ENCODE measurements around the gene TAF1L. TPM values are rescaled to one million over a fixed set of nuclear protein-coding genes. Genes with fewer than 3 reads are reported as not detected.

Gene TAF1L
- total and polyA plus RNA-seq, 11 donors = 0.07 TPM; not detected in 10

DNA sequence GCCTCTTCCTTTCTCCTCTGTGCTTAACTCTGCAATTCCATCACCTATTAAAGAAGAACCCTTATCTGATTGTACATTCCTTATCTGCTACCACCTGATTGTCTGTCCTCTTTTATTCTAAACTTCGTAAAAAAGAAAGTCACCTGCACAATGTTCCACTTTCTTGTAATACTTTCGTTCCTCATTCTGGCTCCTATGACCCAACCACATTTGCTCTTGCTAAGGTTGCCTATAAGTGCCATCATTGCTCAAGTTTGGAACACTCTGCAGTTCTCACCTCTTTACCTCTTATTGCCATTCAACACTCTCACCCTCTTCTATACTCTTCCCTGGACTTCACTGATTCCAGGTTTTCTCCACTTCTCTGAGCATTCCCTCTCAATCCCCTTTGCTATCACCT is 10.1 kb downstream of the TAF1L start:
- no peaks in the 10 kb centered on the region for H3K36me3 ChIP-seq
- no peak overlapping the region for H3K4me3 ChIP-seq
- ATAC-seq (no peak), DNase-seq (no peak)
- H3K4me1 ChIP-seq = no peaks in the 10 kb centered on the region
- H3K27me3 ChIP-seq = peaks cover 0 to 7% (median 0%) of the 10 kb centered on the region in 9 donors
- intact Hi-C loops (cut with DNase I) = no loop called here
- H3K9me3 ChIP-seq = no peaks in the 10 kb centered on the region
- H3K27ac ChIP-seq = no peak overlapping the region
- WGBS, 4 donors = 70 to 84% (median 82%) methylated on average over 2 of the region's 2 CpGs
- TF ChIP-seq, protein P1, sequence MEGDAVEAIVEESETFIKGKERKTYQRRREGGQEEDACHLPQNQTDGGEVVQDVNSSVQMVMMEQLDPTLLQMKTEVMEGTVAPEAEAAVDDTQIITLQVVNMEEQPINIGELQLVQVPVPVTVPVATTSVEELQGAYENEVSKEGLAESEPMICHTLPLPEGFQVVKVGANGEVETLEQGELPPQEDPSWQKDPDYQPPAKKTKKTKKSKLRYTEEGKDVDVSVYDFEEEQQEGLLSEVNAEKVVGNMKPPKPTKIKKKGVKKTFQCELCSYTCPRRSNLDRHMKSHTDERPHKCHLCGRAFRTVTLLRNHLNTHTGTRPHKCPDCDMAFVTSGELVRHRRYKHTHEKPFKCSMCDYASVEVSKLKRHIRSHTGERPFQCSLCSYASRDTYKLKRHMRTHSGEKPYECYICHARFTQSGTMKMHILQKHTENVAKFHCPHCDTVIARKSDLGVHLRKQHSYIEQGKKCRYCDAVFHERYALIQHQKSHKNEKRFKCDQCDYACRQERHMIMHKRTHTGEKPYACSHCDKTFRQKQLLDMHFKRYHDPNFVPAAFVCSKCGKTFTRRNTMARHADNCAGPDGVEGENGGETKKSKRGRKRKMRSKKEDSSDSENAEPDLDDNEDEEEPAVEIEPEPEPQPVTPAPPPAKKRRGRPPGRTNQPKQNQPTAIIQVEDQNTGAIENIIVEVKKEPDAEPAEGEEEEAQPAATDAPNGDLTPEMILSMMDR (IDR thresholded peaks at IDR 0.05) = no peak
- no peak for TF ChIP-seq POLR2A (IDR thresholded peaks at IDR 0.05)

DNA sequence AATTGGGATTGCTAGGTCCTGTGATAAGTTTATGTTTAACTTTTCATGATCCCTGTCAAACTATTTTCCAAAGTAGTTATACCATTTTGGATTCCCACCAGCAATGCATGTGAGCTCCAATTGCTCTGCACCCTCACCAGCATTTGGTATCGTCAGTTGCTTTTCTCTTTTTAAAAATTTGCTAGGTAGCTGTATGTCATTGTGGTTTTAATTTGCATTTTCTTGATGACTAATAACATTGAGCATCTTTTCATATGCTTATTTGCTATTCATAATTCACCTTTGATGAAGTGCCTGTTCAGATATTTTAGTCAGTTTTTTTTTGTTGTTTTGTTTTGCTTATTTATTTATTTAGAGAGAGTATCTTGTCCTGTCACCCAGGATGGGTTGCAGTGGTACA is 12.5 kb downstream of the TAF1L start:
- DNase-seq (no peak), ATAC-seq (no peak)
- no peak overlapping the region for H3K4me3 ChIP-seq
- 64 to 78% (median 66%) methylated on average over 1 of the region's 1 CpG for WGBS, 4 donors
- H3K9me3 ChIP-seq = no peaks in the 10 kb centered on the region
- intact Hi-C loops (cut with DNase I) = no loop called here
- H3K4me1 ChIP-seq = no peaks in the 10 kb centered on the region
- peaks cover 0 to 14% (median 5%) of the 10 kb centered on the region in 9 donors for H3K27me3 ChIP-seq
- TF ChIP-seq, protein P1 (IDR thresholded peaks at IDR 0.05) = no peak
- TF ChIP-seq POLR2A (IDR thresholded peaks at IDR 0.05) = no peak
- no peak overlapping the region for H3K27ac ChIP-seq
- no peaks in the 10 kb centered on the region for H3K36me3 ChIP-seq

DNA sequence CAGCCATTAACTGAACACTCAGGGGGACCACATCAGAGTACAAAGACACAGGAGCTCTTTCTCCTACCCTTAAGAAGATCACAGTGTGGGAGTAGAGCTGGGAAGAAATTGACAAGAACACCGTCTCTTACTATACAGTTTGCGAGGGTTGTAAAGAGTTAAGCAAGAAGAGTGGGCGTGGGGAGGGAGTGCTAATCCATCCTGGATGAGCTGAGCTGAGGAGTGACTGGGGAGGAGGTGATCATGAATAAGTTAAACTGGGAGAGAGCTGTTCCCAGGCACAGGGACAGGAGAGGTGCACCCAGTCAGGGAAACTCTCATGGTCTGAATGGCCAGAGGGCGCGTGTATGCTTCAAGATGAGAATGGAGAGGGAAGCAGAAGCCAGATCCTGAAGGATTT is 17.2 kb downstream of the TAF1L start:
- DNase-seq = no peak
- TF ChIP-seq, protein P1 (IDR thresholded peaks at IDR 0.05) = no peak
- TF ChIP-seq POLR2A (IDR thresholded peaks at IDR 0.05) = no peak
- H3K27ac ChIP-seq = no peak overlapping the region
- ATAC-seq = no peak
- intact Hi-C loops (cut with DNase I) = no loop called here
- H3K27me3 ChIP-seq = peaks cover 0 to 43% (median 7%) of the 10 kb centered on the region in 9 donors
- no peak overlapping the region for H3K4me3 ChIP-seq
- 70 to 77% (median 76%) methylated on average over 5 of the region's 5 CpGs for WGBS, 4 donors
- no peaks in the 10 kb centered on the region for H3K4me1 ChIP-seq
- no peaks in the 10 kb centered on the region for H3K9me3 ChIP-seq
- no peaks in the 10 kb centered on the region for H3K36me3 ChIP-seq

DNA sequence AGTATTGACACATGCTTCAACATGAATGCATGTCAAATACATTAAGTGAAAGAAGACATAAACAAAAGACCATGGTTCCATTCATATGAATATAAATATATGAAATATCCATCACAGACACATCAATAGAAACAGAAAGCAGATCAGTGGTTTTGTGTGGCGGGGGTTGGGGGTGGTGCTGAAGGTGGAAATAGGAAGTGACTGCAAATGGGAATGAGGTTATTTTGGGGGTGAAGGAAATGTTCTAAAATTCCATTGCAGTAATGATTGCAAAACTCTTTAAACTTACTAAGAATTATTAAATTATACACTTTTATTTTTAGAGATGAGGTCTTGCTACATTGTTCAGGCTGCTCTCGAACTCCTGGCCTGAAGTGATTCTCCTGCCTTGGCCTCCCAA is 28.7 kb downstream of the TAF1L start:
- Histone ChIP-seq H3K27me3 (peaks cover 0 to 6% (median 0%) of the 10 kb centered on the region in 9 donors), H3K4me1 (peaks cover 0 to 8% (median 0%) of the 10 kb centered on the region in 12 donors), H3K4me3 (no peak overlapping the region), H3K36me3 (no peaks in the 10 kb centered on the region), H3K9me3 (peaks cover 0 to 7% (median 0%) of the 10 kb centered on the region in 12 donors), H3K27ac (no peak overlapping the region)
- ATAC-seq (no peak), DNase-seq (no peak)
- TF ChIP-seq POLR2A (IDR thresholded peaks at IDR 0.05) = no peak
- TF ChIP-seq, protein P1 (IDR thresholded peaks at IDR 0.05) = no peak
- intact Hi-C loops (cut with DNase I) = no loop called here
- WGBS, 4 donors = 69 to 86% (median 73%) methylated on average over 2 of the region's 2 CpGs

Measured in heart left ventricle (tissue), 16 donors.